Thyroid gland (tissue), 4 donors: ENCODE data around the gene ETS1.

ENCODE experiments used
- POLR2A ChIP-seq, 2 donors: fragments of 450-650 bp; IDR thresholded peaks; one replicate each; pipeline ENCODE4 v1.6.1; 2017; ENCODE audit warnings: antibody characterized with exemption in 2 of 2, mild to moderate bottlenecking in 2 of 2, moderate library complexity in 1 of 2
- TF ChIP-seq, protein P1 (sequence below), 6 experiments: fragments of 200-600 bp in 3 of 6; fragments of 450-650 bp in 3 of 6; sonication (generic) in 3 of 6; IDR thresholded peaks; one replicate each; pipeline ENCODE4 v1.5.1; 2016 to 2019; ENCODE audit warnings: antibody characterized with exemption in 6 of 6, mild to moderate bottlenecking in 2 of 6, inconsistent platforms in 1 of 6, moderate library complexity in 1 of 6

DNA sequence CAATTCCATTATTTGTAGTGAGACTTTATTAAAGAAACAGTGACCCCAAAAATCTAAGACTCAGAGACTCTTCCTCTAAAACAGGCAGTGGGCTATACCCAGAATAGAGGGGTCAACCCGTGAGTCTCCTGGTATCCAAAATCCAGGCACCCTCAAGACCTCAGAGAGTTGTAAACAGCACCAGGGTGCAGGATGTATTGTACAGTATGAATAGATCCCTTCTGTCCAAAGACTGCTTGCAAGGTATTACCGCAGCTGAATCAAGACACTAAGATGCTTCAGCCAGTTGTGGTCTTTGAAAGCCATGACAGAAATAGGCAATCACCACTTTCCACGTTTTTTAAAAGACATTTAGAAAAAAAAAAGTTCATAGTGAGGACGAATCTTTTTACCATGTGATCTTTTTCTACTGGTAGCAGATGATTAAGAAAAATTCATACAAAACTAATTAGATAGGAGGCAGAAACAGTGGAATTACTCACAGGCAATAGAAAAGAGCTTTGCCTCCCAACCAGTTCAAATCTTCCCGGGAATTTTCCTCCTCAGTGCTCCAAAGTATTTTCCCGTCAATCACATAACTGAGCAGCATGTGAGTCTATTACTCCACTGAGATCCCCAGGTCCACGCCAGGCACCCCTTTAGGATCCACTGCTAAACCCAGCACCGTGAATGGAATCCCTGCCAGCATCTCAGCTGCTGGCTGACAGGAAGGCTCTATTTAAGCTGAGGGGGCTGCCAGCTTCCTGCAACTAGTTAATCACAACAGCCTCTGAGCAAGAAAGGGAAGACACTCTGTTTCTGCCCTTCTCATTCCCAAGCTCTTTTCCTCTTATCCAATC lies 113.1 kb downstream of the ETS1 start:
- no peak for TF ChIP-seq POLR2A (IDR thresholded peaks at IDR 0.05)
- TF ChIP-seq, protein P1, sequence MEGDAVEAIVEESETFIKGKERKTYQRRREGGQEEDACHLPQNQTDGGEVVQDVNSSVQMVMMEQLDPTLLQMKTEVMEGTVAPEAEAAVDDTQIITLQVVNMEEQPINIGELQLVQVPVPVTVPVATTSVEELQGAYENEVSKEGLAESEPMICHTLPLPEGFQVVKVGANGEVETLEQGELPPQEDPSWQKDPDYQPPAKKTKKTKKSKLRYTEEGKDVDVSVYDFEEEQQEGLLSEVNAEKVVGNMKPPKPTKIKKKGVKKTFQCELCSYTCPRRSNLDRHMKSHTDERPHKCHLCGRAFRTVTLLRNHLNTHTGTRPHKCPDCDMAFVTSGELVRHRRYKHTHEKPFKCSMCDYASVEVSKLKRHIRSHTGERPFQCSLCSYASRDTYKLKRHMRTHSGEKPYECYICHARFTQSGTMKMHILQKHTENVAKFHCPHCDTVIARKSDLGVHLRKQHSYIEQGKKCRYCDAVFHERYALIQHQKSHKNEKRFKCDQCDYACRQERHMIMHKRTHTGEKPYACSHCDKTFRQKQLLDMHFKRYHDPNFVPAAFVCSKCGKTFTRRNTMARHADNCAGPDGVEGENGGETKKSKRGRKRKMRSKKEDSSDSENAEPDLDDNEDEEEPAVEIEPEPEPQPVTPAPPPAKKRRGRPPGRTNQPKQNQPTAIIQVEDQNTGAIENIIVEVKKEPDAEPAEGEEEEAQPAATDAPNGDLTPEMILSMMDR (IDR thresholded peaks at IDR 0.05) = no peak
